Osteocyte (in vitro differentiated cells): ENCODE data around the gene SNHG17. TPM values are rescaled to one million over a fixed set of nuclear protein-coding genes. Genes with fewer than 3 reads are reported as not detected.
"Not testable (repeated sequence)": the region's sequence is repeated elsewhere in the genome, so short reads cannot be mapped to it uniquely, and the experiment has no call there.

Experiments used
- DNase-seq: peaks from one replicate; pipeline ENCODE4 v3.0.0; 2021; ENCODE audit warnings: mixed read lengths; ENCODE audit not compliant: unreplicated experiment; ENCODE audit errors: extremely low spot score
- H3K27ac Mint-ChIP-seq: one replicate; pipeline ENCODE4 v1.8.0; 2021; ENCODE audit warnings: mild to moderate bottlenecking, mixed read lengths; ENCODE audit not compliant: unreplicated experiment
- H3K27me3 Mint-ChIP-seq: one replicate; pipeline ENCODE4 v1.8.0; 2021; ENCODE audit warnings: mixed read lengths; ENCODE audit not compliant: unreplicated experiment
- H3K36me3 Mint-ChIP-seq: one replicate; pipeline ENCODE4 v1.8.0; 2021; ENCODE audit warnings: mixed read lengths; ENCODE audit not compliant: unreplicated experiment
- H3K4me1 Mint-ChIP-seq: one replicate; pipeline ENCODE4 v1.8.0; 2021; ENCODE audit warnings: mixed read lengths; ENCODE audit not compliant: unreplicated experiment
- H3K4me3 Mint-ChIP-seq: one replicate; pipeline ENCODE4 v1.8.0; 2021; ENCODE audit warnings: mild to moderate bottlenecking, moderate library complexity, mixed read lengths; ENCODE audit not compliant: unreplicated experiment
- H3K9me3 Mint-ChIP-seq: one replicate; pipeline ENCODE4 v1.8.0; 2021; ENCODE audit warnings: mixed read lengths; ENCODE audit not compliant: unreplicated experiment
- CTCF ChIP-seq: fragments of 200-600 bp; sonication (generic); IDR thresholded peaks from 2 replicates; pipeline ENCODE4 v1.5.0; 2021; ENCODE audit warnings: antibody characterized with exemption, mild to moderate bottlenecking, moderate library complexity
- total RNA-seq: library from RNA; stranded (reverse); gene quantifications from 2 replicates; pipeline ENCODE4 v1.2.1, GENCODE V29; 2021

Gene SNHG17
- total RNA-seq, 1 donor from 2014 or later = 29.6 TPM

DNA sequence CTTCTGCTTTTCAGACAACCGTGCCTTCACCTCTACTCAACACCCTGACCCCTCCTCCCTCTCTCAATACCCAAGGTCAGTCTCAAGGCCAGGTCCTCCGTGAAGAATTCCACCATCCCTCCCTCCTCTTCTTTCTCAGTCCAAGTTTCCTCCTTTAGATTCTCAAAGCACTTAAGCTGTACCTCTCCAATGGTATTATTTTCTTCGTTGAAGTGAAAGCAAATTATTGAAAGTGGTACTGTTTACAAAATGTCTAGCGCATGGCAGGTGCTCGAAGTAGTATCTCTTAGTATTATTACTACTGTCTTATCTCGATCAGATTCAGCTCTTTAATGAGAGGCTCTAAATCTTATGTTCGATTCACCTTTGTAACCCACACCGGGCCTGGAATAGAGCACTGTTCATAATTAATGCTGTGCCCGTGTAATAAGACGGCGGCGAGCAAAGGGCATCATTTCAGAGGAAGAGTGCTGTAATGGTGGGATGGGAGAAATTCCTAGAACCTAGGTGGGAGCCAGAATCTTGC is 36.9 kb upstream of the SNHG17 start:
- peaks cover 29% of the 10 kb centered on the region for H3K4me1 Mint-ChIP-seq

DNA sequence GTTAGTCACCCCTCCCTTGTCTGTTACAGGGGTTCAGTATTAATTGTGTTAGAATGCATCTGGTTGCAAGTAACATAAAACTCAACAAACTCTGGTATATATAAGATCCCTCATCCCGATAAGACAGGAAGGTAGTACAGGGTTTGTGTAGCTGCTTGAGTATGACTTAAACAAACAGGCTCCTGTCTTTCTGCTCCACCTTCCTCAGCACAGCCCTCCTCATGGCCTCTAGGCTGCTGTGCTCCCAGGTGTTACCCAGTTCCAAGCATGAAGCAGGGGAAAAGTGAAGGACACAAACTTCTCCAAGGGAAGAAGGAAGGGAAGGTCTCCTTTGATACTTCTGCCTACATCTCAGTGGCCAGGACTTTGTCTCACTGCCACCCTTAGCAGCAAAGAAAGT is 36.1 kb upstream of the SNHG17 start:
- Mint-ChIP-seq H3K36me3 (peaks cover 4% of the 10 kb centered on the region), H3K27ac (no peak overlapping the region), H3K4me3 (no peak overlapping the region), H3K4me1 (peaks cover 26% of the 10 kb centered on the region), H3K9me3 (no peaks in the 10 kb centered on the region), H3K27me3 (peaks cover 22% of the 10 kb centered on the region)
- DNase-seq = peak; percentile 32
- TF ChIP-seq CTCF = no peak

More for the DNA sequence above, 36.9 kb upstream of the SNHG17 start:
- Mint-ChIP-seq H3K36me3 (peaks cover 4% of the 10 kb centered on the region), H3K9me3 (no peaks in the 10 kb centered on the region), H3K4me3 (peak overlapping the region; percentile 82), H3K27me3 (peaks cover 22% of the 10 kb centered on the region), H3K27ac (peak overlapping the region; percentile 75)
- DNase-seq = peak; percentile 25
- no peak for TF ChIP-seq CTCF

DNA sequence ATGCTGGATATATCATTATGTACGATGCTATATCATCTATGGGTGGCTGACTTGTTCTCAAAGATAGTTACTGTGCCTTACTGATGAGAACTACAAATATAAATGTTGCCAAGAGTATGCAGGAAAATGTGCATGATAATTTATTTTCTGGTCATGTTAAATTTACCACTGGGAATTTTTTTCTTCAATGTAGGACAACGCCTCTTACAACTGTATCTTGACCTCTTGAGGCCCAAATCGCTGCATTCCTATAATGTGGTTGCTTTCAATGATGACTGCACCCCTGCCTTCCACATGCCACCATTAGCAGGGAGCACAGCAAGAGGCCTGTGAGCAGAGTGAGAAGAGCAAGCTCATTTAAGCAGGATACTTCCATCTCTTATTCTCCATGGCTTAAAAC is 31.9 kb upstream of the SNHG17 start:
- TF ChIP-seq CTCF = no peak
- Mint-ChIP-seq H3K4me3 (no peak overlapping the region), H3K27me3 (peaks cover 22% of the 10 kb centered on the region), H3K9me3 (no peaks in the 10 kb centered on the region), H3K27ac (no peak overlapping the region), H3K36me3 (no peaks in the 10 kb centered on the region), H3K4me1 (peaks cover 2% of the 10 kb centered on the region)
- DNase-seq = no peak

- DNase-seq = no peak
- H3K36me3 Mint-ChIP-seq = no peaks in the 10 kb centered on the region
- H3K9me3 Mint-ChIP-seq = no peaks in the 10 kb centered on the region
- H3K27ac Mint-ChIP-seq = no peak overlapping the region
- H3K27me3 Mint-ChIP-seq = peaks cover 22% of the 10 kb centered on the region
- no peaks in the 10 kb centered on the region for H3K4me1 Mint-ChIP-seq
- no peak overlapping the region for H3K4me3 Mint-ChIP-seq
- TF ChIP-seq CTCF = no peak
These were observed 31.0 kb upstream of the SNHG17 start for GRCh38 chr20:38466171-38466570.

- H3K9me3 Mint-ChIP-seq, DNase-seq, H3K4me1 Mint-ChIP-seq, H3K27ac Mint-ChIP-seq, H3K4me3 Mint-ChIP-seq, H3K36me3 Mint-ChIP-seq, H3K27me3 Mint-ChIP-seq: not testable (repeated sequence)
These were observed 26.4 kb upstream of the SNHG17 start for GRCh38 chr20:38461569-38461968.

- H3K4me1 Mint-ChIP-seq, H3K27me3 Mint-ChIP-seq, DNase-seq, H3K27ac Mint-ChIP-seq, H3K36me3 Mint-ChIP-seq, H3K4me3 Mint-ChIP-seq, H3K9me3 Mint-ChIP-seq: not testable (repeated sequence)
These were observed 26.0 kb upstream of the SNHG17 start for GRCh38 chr20:38461167-38461566.

DNA sequence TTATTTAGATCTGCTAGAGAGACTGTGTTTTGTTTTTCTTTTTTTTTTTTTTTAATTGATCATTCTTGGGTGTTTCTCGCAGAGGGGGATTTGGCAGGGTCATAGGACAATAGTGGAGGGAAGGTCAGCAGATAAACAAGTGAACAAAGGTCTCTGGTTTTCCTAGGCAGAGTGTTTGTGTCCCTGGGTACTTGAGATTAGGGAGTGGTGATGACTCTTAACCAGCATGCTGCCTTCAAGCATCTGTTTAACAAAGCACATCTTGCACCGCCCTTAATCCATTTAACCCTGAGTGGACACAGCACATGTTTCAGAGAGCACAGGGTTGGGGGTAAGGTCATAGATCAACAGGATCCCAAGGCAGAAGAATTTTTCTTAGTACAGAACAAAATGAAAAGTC is 25.5 kb upstream of the SNHG17 start:
- H3K4me3 Mint-ChIP-seq, H3K27ac Mint-ChIP-seq, H3K36me3 Mint-ChIP-seq, DNase-seq, H3K27me3 Mint-ChIP-seq, H3K9me3 Mint-ChIP-seq, H3K4me1 Mint-ChIP-seq: not testable (repeated sequence)
